GM21526 (cell line): Measurements from ENCODE around the gene ERF.

Experiments used
- ATAC-seq: cut with Tn5 transposase; IDR thresholded peaks from one replicate; pipeline ENCODE4 v1.9.1; 2021; ENCODE audit warnings: moderate library complexity; ENCODE audit not compliant: unreplicated experiment, low FRiP score

ERF gene

DNA sequence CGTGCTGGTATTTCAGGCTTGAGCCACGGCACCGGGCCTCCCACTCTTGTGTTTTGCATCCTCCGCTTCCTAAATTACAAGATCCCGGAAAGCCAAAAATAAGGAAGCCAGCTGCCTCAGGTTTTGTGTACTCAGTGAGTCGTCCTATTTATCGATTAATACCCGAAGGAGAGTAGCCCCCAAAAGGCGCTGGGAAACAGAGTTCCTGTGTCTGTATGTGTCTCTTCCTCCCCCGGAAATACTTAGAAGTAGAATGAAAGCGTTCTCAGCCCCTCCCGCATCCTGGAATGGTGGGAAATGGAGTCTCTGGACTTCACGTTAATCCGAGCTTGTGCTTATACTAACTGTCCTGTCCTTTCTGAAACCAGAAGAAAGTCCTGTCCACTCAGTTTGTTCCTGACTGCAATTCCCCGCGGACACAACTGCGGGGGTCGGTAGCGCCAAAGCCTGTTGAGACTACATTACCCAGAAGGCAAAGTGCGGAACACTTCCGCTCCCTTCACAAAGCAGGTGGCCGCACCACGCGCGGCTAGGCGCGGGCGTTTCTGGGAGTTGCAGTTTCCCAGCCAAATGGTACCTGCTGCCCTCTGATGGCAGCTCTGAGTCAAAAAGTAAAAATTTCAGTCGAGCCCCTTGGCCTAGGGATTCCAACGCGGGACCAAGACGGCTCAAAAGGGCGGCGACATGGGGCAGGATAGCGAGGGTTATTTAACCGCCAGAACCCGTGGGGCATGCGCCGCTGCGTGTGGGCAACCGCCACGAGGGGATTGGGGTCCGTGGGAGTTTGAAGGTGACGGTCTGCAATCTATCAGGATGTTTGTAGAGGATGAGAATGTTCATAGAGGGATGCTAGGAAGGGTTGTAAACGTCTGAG is 10.3 kb downstream of the ERF start:
- ATAC-seq = no peak

GRCh38 chr19:42242512-42243409 is 12.2 kb downstream of the ERF start, which contains the start of gene GSK3A:
Gene GSK3A, minus strand, starts transcription at chr19:42242602. Its CDS starts 137 bp downstream, at chr19:42242465.
- peak; percentile 58 for ATAC-seq

DNA sequence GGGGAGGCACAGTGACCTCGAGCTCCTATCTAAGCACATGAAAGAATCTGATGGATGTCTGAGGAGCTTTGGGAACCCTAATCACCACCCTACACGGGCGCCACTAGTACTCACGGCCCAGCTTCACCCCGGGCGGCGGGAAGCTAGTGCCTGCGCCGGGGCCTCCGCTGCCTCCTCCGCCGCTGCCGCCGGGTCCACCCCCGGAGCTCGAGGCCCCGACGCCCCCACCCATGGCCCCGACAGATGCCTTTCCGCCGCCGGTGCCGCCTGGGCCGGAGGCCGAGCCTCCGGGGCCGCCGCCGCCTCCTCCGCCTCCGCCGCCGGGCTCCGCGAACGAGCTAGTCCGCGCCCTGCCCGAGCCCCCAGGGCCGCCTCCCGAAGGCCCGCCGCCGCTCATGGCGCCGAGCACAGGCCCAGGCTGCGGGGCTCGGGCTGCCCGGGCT is 12.8 kb downstream of the ERF start:
- ATAC-seq = no peak

DNA sequence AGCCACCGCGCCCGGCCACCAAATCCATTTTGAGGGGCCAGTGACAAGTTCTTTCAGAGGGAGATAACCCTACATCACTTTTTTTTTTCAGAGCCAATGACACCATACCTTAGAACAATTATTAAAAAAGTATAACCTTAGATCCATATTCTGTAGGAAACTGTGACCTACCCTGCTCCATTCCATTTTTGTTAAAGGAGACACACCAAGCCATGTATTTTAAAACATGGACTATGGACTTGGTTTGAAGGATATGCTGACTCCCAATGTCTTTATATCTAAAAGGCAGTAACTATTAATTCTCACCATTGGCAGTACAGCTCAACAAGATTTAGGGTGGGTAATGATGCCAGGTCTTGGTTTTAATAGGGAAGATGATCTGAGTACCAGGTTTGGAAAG is 13.6 kb downstream of the ERF start:
- ATAC-seq = no peak

DNA sequence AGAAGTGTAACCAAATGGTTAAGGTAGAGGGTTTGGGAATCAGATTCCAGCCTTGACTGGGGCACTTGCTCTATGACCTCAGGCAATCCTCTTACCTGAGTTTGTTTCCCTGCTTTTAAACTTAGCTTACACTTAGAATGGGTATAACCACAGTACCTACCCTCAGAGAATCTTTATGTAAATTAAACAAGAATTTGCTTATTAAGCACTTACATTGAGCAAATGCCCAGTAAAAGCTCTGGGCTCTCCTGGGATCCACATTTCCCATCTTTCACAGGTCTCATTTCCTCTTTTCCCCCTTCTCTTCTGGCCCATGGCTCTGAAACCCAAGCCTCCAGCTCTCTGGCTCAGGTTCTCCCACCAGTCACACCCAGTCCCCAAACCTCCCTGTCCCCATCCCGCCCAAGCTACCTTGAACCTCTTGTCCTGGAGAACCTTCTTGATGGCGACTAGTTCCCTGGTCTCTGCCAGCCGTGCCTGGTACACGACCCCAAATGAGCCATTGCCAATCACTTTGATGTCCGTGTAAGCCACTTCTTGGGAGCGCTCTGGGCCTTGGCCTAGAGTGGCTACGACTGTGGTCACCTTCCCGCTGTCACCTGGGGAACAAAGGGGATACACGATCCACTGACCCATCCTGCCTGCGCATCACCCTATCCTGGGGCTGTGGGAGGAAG is 15.2 kb downstream of the ERF start:
- no peak for ATAC-seq

- no peak for ATAC-seq
These were observed 19.7 kb downstream of the ERF start for GRCh38 chr19:42235181-42235580.

DNA sequence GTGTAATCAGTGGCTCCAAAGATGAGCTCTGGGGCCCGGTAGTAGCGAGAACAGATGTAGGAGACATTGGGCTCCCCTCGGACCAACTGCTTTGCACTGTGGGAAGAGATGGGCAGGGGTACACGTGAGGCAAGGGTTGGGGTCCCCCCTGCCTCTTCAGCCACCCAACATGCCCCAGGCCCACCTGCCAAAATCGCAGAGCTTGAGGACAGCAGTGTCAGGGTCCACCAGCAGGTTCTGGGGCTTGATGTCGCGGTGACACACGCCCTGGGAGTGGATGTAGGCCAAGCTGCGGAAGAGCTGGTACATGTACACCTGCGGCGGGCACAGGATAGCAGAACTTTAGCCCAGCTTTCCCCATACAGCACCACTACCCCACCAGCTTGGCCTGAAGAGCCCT is 20.6 kb downstream of the ERF start:
- ATAC-seq = no peak

DNA sequence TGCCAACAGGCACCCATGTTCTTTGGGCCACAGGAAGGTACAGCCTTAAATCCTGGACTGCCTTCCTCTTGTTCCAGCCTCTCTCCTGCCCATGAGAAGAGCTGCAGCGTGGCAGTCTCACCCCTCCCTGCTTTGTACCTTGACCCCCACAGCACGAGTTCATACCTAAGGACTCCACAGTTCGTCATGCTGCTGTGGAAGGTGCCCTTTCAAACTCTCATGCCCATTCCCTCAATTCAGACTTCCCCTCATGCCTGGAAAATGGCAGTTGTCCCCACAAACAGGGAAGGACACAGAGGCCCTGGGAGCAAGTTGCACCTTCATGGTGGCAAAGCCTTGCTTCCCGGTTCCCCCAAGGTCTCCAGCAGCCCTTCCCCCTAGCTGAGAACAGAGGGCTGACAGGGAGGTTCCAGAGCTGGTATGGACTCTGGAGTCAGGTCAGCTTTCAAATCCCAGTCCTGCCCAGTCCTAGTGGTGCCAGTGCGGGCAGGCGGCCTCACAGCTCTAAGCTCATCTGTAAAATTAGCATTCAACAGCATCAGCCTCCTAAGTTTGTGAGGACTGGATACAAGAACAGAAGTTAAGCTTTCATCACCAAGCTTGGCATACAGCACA is 21.1 kb downstream of the ERF start:
- no peak for ATAC-seq

DNA sequence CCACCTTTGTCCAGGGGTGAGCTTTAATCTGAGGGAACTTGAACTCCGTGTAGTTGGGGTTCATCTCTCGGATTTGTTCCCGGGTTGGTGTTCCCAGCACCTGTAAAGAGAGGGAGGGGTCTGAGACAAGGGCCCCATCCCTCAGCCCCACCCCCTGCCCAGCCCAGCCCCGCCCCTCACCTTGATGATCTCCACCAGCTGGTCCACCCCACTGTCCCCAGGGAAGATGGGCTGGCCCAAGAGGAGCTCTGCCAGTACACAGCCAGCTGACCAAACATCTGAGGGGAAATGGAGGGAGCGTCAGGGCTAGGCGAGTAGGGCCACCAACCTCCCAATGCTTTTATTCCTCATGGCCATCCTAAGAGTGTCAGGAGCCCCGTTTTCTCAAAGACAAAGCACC is 21.8 kb downstream of the ERF start:
- ATAC-seq = no peak

GRCh38 chr19:42232435-42232834 is 22.5 kb downstream of the ERF start:
- no peak for ATAC-seq

GRCh38 chr19:42230571-42230970 is 24.4 kb downstream of the ERF start:
- no peak for ATAC-seq

DNA sequence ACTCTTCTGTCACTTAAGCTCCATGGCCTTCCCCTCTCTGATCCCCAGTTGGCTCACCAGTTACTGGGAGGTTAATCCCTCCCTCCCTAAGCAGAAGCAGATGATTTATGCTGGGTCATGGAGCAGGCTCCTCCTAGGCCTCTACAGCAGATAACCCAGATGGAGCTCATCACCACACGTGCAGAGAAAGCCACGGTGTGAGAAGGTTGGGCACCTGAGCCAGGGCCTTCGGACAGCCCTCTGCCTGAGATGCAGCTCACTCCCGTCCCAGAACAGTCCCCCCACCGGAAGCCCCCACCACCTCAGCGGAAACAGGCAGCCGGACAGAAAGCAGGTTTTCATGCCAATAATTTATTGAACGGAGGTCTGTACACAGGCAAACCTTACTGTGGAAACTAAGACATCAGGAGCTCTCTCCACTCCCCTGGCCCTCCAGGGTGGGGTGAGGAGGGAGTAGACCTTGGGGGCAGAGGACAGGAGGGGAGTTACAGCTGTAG is 25.0 kb downstream of the ERF start:
- ATAC-seq = no peak

- ATAC-seq = no peak
These were observed 25.6 kb downstream of the ERF start for GRCh38 chr19:42229301-42229854.

GRCh38 chr19:42228641-42229040 is 26.3 kb downstream of the ERF start:
- no peak for ATAC-seq

GRCh38 chr19:42226886-42227285 is 28.0 kb downstream of the ERF start:
- ATAC-seq = no peak

GRCh38 chr19:42225718-42226292 is 29.1 kb downstream of the ERF start:
- no peak for ATAC-seq

DNA sequence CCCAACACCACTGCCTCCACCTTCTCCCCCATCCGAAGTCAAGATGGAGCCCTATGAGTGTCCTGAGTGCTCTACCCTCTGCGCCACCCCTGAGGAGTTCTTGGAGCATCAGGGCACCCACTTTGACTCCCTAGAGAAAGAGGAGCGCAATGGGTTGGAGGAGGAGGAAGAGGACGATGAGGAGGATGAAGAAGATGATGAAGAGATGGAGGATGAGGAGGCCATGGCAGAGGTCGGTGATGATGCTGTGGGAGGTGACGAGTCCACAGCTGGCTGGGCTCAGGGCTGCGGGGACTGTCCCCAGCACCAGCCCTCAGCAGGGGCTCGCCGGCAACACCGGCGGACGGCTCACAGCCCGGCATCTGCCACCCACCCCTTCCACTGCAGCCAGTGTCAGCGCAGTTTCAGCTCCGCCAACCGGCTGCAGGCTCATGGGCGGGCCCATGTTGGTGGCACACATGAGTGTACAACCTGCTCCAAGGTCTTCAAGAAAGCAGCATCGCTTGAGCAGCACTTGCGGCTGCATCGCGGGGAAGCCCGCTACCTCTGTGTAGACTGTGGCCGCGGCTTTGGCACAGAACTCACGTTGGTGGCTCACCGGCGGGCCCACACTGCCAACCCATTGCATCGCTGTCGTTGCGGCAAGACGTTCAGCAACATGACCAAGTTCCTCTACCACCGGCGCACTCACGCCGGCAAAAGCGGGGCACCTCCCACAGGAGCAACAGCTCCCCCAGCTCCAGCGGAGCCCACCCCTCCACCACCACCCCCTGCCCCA is 29.8 kb downstream of the ERF start:
- no peak for ATAC-seq

DNA sequence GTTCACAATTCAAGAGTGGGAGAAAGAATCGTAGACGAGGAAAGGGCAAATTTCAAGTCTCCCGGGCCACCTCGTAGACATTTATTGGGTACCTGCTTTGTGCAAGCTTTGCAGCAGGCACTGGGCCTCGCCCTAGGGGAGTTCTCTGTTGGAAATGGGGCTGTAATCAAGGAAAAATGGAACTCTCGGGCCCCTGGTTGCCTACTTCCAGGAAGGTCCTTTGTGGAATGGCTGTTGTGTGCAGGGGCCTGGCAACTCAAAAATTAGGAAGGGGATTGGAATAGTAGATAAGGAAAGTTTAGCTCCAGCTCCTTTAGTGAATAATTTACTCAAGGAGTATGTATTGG is 34.2 kb downstream of the ERF start:
- ATAC-seq = no peak
